ENCODE results near the gene FANCM.
"Not testable (repeated sequence)": the region's sequence is repeated elsewhere in the genome, so short reads cannot be mapped to it uniquely, and the experiment has no call there.

The FANCM gene

DNA sequence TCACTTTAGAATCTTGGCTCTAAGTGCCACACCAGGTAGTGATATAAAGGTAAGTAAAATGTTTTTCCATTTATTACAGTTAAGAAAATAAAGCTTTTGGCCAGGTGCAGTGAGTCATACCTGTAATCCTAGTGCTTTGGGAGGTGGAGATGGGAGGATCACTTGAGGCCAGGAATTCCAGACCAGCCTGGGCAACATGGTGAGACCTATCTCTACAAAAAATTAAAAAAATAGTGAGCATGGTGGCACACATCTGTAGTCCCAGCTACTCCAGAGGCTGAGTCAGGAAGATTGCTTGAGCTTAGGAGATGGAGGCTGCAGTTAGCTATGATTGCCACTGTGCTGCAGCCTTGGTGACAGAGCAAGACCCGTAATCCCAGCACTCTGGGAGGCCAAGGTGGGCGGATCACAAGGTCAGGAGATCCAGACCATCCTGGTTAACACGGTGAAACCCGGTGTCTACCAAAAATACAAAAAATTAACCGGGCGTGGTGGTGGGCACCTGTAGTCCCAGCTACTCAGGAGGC lies 5.0 kb downstream of the FANCM start:
- DNase-seq (ENCODE audit: low read depth) = no peak

DNA sequence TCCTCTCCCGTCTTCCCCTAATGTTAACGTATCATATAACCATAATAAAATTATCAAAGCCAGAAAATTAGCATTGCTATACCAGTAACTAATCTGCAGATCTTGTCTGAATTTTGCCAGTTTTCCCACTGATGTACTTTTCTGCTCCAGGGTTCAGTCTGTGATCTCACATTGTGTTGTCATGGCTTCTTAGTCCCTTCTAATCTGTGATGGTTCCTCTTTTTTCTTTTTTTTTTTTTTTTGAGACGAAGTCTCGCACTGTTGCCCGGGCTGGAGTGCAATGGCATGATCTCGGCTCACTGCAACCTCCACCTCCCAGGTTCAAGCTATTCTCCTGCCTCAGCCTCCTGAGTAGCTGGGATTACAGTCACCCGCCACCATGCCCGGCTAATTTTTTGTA lies 6.4 kb downstream of the FANCM start:
- DNase-seq (ENCODE audit: low read depth) = not testable (repeated sequence)

DNA sequence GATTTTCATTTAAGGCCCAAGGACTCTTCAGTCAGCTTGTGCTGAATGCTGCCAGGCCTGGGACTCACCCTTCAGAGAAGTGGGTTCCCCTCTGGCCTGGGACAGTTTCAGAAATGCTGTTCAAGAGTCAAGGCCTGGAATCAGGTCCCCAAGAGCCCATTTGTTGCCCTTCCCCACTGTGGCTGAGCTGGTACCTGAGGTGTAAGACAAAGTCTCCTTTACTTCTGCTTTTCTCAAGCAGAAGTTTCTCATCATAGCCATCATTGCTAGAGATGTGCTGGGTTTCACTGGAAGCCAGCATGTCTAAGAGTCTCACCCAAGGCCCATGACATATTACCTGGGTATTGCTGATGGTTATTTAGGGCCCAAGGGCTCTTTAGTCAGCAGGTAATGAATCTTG lies 8.9 kb downstream of the FANCM start:
- no peak for DNase-seq (ENCODE audit: low read depth)

DNA sequence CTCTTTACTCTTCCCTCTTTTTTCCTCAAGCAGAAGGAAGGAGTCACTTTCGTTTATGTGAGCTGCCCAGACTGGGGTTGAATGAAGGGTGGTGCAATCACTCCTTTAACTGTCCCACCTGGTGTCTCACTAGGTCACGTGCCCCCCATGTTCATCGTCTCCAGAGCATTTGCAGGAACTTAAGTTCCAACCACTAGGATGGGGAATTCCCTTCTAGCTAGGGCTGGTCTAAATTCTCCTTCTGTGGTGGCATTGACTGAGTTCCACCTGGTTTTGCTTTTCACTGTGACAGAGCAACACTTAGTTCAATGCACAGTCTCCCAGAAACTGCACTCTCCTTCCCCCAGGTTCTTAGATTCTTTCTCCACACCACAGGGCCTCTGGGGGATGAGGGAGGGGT lies 9.5 kb downstream of the FANCM start:
- no peak for DNase-seq (ENCODE audit: low read depth)

DNA sequence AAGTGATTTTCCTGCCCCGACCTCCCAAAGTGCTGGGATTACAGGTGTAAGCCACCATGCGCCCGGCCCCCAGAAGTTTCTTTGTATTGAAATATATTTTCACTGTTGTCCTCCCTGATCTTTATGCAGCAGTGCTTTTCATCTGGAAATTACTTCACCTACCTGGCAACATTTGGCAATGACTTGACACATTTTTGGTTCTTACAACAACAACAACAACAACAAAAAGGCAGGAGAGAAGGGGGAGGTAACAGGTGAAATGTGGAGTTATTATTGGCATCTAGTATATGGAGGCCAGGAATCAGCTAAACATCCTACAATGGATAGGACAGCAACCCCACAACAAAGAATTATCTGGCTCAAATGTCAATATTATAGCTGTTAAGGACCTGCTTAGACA lies 13.9 kb downstream of the FANCM start:
- no peak for DNase-seq (ENCODE audit: low read depth)

DNA sequence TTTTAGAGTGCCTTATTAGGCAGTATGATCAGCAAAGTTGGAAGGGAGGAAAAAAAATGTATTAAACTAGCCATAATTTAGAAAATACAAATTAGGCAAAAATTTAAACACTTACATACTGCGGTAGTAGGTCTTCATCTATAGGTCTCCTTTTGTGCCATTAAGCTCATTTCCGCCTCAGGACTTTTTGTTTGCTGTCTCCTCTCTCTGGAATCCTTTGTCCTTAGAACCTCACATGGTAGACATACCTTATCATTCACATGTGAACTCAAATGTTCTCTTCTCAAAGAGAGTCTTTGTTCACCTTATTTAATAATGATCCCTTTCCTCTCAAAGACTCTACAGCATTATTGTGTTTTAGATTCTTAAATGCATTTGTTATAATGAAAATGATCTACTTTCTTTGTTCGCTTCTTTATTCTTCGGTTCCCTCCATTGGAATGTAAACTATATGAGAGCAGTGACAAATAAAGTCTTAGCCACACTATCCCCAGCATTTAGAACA lies 14.7 kb downstream of the FANCM start:
- DNase-seq (ENCODE audit: low read depth) = no peak

DNA sequence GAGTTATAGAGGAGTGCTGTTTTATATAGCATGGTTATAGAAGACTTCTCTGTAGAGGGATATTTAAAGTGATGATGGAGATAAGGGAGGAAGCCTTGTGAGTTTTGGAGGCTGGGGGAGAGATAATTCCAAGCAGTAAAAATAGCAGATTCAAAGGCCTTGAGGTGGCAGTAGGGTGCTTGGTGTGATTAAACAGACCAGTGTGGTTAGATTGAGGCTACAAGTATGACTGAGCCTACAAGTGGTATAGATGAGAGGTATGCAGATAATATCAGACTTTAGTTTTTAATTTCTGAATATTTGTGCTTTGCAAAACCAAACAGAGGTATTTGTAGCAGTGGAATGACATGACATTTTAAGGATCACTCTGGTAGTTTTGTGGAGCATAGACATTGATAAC lies 20.3 kb downstream of the FANCM start:
- DNase-seq (ENCODE audit: low read depth) = peak; percentile 9

DNA sequence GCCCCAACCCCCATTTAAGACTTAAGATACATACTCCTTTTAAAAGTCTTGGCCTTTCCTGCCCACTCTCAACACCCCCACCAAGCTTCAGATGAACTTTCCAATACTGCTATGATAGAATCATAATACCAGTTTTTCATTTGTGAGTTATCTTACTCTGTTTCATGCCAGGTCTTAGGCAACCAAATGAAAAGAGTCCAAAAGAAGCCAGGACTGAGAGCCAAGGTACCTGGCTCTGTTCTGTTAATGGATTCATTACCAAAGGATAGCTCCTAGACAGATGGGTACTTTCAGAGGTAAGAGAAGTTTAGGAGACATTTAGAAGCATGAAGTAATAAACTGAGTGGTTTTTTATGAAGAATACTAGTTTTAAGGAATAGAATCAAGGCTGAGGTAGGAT lies 34.2 kb downstream of the FANCM start:
- no peak for DNase-seq (ENCODE audit: low read depth)

DNA sequence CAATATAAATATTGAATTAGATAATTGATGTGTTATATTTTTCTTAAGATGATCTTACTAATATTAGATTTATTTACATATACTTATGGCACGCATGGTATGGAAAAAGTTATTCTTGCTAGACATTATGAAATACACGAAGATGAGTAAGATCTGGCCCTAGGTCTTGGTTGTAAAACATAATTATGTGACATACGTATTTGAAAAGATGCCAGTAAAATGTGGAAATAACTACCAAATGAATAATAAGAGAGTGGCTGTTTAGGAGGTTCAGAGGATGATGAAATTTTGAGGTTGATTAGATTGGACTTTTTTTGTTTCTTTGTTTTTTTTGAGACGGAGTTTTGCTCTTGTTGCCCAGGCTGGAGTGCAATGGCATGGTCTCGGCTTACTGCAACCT lies 41.3 kb downstream of the FANCM start:
- peak; percentile 95 for DNase-seq (ENCODE audit: low read depth)

DNA sequence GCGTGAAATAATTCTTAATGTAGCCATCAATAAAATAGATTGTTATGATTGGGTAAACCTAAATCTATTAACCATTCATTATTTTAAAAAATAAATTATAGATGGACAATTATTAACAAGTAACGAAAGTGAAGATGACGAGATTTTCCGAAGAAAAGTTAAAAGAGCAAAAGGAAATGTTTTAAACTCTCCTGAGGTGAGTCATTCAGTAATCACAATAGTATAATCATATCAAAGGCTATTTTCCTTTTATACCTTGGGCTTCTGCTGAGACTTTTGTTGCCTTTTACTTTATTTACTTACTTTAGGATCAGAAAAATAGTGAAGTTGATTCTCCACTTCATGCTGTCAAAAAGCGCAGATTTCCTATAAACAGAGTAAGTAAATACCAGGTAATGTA lies 45.6 kb downstream of the FANCM start:
- DNase-seq (ENCODE audit: low read depth) = no peak

DNA sequence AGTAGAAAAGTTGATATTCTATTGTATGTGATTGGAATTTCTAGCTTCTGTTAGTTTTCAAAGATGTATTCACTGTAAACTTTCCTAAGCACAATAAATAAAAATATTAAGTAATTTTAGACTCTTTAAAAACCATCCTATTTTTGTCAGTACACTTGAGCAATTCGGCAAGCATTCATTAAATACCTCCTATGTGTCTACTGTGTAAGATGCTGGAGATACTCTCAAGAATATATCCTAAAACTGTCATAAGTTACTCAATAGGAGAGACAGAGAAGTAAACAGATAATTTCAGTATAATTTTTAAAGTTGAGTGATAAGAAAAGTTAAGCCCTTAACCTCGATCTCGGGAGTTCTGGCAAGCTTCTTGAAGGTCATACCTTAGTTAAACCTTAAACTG lies 46.1 kb downstream of the FANCM start:
- DNase-seq (ENCODE audit: low read depth) = no peak

DNA sequence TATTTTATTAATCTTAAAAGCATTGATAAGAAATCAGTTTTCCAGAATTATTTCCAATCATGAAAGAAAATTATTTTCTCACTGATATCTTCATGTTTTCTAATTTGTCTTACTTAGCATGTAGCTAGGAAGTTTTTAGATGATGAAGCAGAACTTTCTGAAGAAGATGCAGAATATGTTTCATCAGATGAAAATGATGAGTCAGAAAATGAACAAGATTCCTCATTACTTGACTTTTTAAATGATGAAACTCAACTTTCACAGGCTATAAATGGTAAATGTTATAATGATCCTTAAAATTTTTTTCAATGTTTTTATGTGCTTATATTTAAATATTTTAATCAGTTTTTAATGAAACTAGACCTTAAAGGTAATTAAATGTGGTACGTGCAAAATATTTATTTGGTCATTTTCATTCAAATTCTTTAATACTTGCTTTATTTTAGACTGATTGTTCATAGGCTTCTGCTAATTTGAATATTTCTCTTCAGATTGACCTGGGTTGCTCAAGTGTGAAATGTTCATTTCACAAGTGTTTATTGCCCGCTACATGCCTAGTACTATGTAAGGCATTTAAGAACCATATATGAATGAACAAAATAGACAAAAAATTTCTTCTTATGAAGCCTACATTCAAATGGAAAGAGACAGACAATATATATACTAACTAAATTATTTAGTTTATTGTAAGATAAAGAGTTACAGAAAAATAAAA lies 49.5 kb downstream of the FANCM start:
- peak; percentile 14 for DNase-seq (ENCODE audit: low read depth)

DNA sequence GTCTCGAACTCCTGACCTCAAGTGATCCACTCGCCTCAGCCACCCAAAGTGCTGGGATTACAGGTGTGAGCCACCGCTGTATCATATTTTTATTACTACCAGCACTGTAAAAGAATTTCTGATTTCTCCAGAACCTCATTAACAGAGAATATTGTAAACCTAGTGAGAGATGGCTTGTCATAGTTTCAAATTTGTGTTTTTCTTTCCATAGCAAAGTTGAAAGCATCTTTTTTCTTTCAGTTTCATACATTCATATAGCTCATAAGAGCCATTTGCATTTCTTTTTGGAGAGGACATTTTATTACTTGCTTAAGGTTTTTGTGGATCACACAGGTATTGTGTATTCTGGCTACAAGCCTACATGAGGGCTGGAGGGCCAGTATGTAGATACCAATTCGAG lies 59.2 kb downstream of the FANCM start:
- DNase-seq (ENCODE audit: low read depth) = no peak

DNA sequence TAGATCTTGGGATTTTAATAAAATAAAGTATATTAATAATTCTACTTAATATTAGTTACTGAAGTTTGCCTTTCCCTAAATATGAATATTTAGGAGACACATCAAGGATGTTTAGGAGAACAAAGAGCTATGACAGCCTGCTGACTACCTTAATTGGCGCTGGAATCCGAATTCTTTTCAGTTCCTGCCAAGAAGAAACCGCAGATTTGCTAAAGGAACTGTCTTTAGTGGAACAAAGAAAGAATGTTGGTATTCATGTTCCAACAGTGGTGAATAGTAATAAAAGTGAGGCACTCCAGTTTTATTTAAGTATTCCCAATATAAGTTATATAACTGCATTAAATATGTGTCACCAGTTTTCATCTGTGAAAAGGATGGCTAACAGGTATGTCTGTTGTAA lies 62.8 kb downstream of the FANCM start:
- DNase-seq (ENCODE audit: low read depth) = peak; percentile 17

DNA sequence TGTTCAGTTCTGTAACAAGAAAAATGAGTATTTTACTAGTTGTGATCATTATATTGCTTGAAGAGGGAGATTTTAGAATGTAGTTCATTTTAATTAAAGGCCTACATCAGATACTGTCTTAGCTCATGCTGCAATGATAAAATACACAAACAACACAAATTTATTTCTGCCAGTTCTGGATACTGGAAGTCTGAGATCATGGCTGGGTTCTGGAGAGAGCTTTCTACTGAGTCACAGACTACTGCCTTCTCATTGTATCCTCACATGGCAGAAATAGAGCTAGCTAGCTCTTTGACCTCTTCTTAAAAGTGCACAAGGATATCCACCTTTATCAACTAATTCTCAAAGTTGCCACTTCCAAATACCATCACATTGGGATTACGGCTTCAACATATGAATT lies 63.5 kb downstream of the FANCM start:
- DNase-seq (ENCODE audit: low read depth) = peak; percentile 48

DNA sequence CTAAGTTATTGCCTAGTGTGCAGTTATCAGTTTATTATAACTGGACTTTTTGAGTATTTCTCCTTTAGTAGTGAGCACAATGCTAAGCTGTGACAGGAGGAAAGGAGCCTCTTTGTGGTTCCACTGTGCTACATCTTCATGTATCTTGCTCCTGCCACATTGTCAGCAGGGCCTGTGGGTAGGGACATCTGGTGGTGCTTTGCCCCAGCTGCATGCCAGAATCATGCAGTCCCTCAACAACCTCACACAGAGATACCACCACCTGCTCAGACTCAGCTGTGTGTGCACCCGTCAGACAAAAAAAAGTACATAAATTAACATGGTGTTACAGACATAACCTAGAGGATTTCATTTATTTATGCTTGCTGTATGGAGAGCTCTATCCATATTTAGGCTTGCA lies 66.2 kb downstream of the FANCM start:
- DNase-seq (ENCODE audit: low read depth) = peak; percentile 27

DNA sequence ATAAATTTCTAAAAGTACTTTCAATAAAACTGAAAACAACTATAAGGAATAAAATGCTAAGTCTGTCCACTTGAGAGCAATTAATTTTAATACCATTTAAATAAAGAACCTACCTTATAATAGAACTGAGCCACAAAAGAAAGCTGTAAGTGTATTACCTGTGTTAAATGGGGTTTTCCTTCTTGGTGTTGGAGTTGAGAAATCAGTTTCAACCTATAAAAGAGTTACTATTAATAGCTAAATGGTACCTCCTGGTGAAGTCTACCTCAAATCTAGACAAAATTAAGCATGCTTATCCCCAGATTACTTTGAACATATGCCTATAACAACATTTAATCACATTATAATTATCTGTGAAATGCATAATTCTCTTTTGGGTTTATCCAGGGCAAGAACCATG lies 68.5 kb downstream of the FANCM start:
- no peak for DNase-seq (ENCODE audit: low read depth)

DNA sequence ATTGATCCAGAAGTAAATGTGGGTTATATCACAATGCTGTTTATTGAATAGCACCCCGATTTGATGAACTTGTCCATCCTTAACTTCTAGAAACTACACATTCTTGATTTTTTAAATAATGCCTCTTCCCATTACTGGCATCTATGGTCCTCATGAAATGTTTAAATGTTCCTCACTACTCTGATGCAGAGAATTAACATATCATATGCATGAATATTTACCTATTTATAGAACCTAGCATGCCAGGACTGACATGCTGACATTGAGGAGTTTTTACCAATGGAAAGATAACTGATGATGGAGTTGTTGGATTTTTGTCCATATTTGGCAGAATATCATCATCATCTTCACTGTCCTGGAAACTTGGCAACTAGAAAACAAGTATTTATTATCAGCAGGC lies 74.4 kb downstream of the FANCM start:
- no peak for DNase-seq (ENCODE audit: low read depth)

DNA sequence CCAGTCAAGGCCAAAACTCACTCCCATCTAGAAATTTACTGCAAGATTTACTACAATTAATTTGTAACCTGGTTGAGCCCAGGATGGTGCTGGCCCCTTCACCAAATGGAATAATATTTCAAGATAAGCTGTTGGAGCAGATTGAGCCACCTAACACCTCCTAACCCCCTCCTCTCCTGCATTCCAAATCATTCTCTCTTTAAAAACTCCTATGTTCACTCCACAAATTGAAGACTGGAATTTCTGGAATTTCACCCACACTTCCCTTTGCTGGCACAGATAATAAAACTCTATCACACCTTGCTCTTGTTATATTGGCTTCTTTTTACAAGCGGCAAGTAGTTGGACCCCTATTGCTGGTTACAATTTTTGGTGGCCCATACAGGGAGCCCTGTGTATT lies 75.6 kb downstream of the FANCM start:
- DNase-seq (ENCODE audit: low read depth) = no peak

DNA sequence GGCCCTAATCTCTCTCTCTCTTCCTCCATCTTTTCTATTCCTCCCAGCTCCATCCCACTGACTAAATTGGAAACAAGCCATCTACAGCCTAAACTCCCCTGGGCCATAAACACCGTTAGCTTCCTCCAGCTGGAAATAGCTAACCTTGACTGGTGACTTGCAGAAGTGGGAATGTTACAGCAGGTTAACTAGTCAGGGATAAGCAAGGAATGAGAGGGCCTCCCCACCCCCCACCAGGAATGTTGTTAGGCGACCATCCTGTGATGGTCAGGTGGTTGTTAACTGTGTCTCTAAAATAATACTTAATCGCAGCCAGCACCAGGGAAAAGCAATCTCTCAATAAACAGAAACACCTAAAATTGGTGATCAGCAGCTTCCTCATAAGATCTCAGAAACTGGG lies 76.5 kb downstream of the FANCM start:
- DNase-seq (ENCODE audit: low read depth) = no peak

DNA sequence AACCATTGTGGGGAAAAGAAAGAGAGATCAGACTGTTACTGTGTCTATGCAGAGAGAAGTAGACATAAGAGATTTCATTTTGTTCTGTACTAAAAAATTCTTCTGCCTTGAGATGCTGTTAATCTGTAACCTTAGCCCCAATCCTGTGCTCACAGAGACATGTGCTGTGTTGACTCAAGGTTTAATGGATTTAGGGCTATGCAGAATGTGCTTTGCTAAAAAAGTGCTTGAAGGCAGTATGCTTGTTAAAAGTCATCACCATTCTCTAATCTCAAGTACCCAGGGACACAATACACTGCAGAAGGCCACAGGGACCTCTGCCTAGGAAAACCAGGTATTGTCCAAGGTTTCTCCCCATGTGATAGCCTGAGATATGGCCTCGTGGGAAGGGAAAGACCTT lies 78.0 kb downstream of the FANCM start:
- DNase-seq (ENCODE audit: low read depth) = not testable (repeated sequence)

DNA sequence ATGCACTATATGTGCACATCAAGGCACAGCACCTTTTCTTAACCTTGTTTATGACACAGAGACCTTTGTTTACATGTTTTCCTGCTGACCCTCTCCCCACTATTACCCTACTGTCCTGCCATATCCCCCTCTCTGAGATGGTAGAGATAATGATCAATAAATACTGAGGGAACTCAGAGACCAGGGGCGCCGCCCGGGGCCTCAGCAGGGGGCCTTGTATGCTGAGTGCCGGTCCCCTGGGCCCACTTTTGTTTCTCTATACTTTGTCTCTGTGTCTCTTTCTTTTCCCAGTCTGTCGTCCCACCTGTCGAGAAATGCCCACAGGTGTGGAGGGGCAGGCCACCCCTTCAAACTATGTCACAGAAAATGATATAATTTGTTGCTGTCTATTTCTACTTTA lies 78.6 kb downstream of the FANCM start:
- DNase-seq (ENCODE audit: low read depth) = not testable (repeated sequence)

DNA sequence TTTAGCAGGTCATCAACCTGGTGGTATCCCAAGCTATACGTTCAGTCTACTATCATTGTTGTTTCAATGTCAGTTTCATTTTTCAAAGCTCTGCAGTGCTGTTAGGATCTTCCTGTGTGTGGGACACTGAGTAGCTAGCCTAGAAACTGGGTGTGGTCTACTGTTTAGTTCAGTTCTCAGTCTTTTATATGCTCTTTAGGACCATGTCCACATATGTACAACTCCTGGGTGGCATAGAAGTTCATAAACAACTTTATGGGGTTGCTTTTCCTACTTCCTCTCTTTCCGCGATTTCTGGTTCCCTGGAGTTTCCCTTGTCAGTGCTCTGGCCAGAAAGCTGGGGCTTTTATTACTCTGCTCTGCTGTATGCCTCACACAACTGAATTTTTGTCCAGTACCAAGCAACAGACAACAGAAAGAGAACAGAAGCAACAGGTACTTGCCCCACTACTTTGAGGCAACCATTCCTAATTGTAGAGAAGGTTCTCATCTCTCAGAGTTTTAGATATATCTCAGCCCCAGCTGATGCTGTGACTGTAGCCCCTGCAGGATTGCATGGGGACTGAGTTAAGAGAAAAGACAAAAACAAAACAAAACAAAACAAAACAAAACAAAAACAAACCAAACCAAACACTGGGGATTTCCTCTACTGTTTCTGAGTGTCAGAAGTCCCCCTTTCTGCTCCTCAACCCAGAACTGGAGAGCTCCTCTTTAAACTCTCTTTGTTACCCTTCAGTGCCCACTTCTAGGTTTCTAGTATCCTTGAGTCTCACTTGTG lies 86.9 kb downstream of the FANCM start:
- DNase-seq (ENCODE audit: low read depth) = no peak
